ENCODE data around the gene FBXW8. TPM values are rescaled to one million over a fixed set of nuclear protein-coding genes. Genes with fewer than 3 reads are reported as not detected.

FBXW8 gene
- total RNA-seq, 4 donors from 2014 or later, result 8.9 to 21.6 (median 12.2) TPM

DNA sequence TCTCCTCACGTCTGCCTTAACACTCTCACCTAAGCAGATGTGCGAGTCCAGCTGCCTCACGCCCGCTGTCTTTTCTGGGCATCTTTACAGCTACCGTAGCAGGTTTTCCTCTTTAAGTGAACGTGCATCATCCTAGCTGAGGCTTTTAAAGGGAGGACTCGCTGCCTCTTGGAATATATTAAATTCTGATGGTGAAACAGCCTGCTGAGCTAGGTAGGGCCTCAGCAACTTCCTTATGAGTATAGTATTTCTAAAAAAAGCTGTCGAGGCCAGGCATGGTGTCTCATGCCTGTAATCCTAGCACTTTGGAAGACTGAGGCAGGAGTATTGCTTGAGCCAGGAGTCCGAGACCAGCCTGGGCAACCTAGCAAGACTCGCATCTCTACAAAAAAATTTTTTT, 156.3 kb downstream of the FBXW8 start:
- TF ChIP-seq, protein P1, sequence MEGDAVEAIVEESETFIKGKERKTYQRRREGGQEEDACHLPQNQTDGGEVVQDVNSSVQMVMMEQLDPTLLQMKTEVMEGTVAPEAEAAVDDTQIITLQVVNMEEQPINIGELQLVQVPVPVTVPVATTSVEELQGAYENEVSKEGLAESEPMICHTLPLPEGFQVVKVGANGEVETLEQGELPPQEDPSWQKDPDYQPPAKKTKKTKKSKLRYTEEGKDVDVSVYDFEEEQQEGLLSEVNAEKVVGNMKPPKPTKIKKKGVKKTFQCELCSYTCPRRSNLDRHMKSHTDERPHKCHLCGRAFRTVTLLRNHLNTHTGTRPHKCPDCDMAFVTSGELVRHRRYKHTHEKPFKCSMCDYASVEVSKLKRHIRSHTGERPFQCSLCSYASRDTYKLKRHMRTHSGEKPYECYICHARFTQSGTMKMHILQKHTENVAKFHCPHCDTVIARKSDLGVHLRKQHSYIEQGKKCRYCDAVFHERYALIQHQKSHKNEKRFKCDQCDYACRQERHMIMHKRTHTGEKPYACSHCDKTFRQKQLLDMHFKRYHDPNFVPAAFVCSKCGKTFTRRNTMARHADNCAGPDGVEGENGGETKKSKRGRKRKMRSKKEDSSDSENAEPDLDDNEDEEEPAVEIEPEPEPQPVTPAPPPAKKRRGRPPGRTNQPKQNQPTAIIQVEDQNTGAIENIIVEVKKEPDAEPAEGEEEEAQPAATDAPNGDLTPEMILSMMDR (IDR thresholded peaks at IDR 0.05), result no peak
- ATAC-seq (ENCODE audit: low FRiP score) (no peak), DNase-seq (ENCODE audit: low spot score) (no peak)

DNA sequence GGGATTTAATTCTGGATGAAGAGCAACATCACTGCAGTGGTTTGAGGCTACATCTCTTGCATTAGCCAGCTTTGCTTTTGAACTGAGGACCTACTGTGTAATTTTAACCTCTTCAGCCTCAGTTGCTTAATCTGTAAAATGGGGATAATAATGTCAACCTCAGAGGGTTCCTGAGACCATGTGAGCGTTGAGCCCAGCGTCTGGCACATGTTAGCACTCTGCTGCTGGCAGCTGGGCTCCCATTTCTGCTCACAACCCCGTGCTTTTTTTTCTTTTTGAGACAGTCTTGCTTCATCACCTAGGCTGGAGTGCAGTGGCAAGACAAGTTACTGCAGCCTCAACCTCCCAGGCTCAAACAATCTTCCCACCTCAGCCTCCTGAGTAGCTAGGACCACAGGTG, 156.9 kb downstream of the FBXW8 start:
- TF ChIP-seq, protein P1 (IDR thresholded peaks at IDR 0.05), result no peak
- DNase-seq (ENCODE audit: low spot score), result no peak
- ATAC-seq (ENCODE audit: low FRiP score), result no peak

DNA sequence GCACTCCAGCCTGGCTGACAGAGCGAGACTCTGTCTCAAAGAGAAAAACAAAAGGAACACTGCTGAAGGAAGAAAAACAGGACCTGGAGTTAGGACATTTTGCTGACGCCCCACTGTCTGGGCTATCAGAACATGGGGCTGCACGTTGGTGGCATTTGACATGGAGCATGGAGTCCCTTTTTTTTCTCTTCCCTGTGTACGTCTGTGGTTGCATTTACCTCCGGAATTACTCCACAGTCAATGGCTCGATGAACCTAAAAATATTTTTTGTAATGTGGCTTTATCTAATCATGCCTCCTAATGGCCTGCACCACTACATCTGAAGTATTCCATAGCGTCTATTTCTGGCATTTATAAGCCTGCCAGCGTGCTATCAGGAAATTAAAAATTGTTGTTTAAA, 157.7 kb downstream of the FBXW8 start:
- ATAC-seq (ENCODE audit: low FRiP score), result no peak
- TF ChIP-seq, protein P1 (IDR thresholded peaks at IDR 0.05), result no peak
- no peak for DNase-seq (ENCODE audit: low spot score)

DNA sequence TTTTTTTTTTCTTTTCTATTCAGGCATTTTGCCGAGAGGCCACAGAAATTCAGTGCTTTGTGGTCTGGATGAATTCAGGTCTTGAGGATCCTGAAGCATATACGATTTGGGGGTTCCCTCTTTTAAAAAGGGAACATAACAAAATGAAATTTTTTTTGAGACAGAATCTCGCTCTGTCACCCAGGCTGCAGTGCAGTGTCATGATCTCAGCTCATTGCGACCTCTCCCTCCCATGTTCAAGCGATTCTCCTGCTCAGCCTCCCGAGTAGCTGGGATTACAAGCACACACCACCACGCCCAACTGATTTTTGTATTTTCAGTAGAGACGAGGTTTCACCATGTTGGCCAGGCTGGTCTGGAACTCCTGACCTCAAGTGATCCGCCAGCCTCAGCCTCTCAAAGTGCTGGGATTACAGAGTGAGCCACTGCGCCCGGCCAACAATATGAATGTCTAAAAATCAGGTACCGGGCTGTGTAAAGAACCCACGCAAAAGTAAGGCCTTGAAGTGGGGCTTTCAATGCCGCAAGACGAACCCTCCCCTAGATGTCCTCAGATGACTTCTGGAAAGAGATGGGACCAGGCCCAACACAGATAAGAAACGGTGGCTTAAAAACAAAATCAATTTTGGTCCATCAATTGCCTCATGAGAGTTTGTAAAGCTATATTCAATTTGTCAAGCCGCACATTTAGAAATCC, 158.5 kb downstream of the FBXW8 start:
- TF ChIP-seq, protein P1 (IDR thresholded peaks at IDR 0.05), result no peak
- no peak for DNase-seq (ENCODE audit: low spot score)
- no peak for ATAC-seq (ENCODE audit: low FRiP score)

DNA sequence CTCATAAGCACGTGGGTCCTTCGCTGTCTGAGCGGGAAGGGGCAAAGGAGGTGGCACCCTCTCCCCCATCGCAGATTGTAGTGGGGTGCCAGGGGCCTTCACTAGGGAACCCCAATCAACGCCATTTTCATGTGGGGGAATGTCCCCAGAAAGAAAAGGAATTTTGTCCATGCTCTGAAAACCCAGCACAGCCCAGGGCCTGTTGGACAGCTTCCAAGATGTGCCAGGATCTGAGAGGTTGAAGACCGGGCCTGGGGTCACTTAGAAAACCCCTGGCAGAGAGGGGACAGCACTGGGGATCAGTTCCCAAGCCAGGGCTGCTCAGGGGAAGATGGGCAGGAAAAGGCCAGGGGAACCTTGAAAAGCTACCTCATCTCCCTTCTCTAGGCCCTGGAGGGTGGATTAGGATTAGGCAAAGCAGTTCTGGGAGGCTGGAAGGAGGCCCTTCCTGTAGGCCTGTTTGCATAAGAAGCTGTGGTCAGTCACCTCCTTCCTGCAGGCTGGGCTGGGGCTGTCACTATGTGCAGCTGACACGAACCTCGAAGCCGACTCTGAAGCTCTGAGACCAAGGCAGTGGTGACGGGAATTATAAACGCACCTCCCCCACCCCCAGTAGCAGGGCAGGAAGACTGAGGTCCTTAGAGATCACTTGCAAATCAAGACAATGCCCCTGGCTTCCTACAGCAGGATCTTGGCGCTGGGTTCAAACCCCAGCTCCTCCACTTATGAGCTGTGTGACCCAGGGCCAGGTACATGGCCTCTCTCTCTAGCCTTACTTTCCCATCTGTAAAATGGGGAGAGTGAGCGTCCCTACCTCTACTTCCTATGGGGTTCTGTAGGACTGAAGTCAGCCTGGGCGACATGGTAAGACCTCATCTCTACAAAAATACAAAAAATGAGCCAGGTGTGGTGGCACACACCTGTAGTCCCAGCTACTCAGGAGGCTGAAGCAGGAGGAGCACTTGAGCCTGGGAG, 159.5 kb downstream of the FBXW8 start:
- ATAC-seq (ENCODE audit: low FRiP score), result no peak
- TF ChIP-seq, protein P1 (IDR thresholded peaks at IDR 0.05), result no peak
- DNase-seq (ENCODE audit: low spot score), result no peak

DNA sequence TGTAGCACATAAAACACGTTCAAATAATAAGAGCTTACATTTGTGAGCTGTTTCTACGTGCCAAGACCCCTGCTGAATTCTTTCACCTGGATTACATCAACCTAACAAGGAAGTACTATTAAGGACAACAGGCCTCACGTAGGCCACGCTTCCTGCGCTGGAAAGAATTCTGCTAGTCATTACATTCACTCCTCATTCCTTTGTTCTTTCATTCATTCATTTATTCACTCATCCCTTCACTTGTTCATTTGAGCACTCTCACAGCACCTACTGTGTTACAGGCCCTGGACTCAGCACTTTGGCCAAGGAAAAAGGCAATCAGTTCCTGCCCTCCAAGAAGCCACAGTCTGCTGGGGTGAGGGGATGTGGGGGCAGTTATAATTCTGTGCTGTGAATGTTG, 160.3 kb downstream of the FBXW8 start:
- no peak for ATAC-seq (ENCODE audit: low FRiP score)
- TF ChIP-seq, protein P1 (IDR thresholded peaks at IDR 0.05), result no peak

More for the DNA sequence above, 160.3 kb downstream of the FBXW8 start:
- DNase-seq (ENCODE audit: low spot score), result no peak

Data from omental fat pad (tissue), 4 donors.